Umbilical cord (tissue), 2 donors: ENCODE measurements around the gene PTPRD. TPM values are rescaled to one million over a fixed set of nuclear protein-coding genes. Genes with fewer than 3 reads are reported as not detected.

Experiments used
- DNase-seq: peaks from one replicate; pipeline ENCODE4 v3.0.0-alpha.2; 2015; ENCODE audit warnings: low spot score
- total RNA-seq: library from RNA; depleted of rRNA; stranded (reverse); fragments of >200 nt; gene quantifications from one replicate; pipeline ENCODE4 v1.2.3, GENCODE V29; 2014; ENCODE audit warnings: low replicate concordance; ENCODE audit not compliant: insufficient read depth

Gene PTPRD
- total RNA-seq, 1 donor from 2014 or later, result 29.1 TPM

DNA sequence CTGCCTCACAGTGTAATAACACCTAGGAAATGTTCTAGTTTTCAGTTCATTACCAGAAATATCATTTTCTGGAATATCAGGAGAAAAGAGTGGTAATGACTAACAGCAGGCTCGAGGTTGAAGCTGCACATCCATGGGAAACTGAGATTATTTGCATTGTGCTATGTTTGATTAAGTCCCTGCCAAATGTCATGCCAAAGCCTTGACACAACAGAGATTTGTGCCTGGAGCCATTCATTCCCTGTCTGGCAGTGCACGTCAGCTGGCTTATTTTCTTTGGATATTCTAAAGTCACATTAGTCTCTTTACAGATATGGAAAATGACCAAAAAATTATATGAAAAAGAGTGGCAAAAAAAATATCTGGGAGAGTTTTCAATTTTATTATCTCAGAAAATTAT, 848.0 kb downstream of the PTPRD start:
- peak; percentile 60 for DNase-seq

DNA sequence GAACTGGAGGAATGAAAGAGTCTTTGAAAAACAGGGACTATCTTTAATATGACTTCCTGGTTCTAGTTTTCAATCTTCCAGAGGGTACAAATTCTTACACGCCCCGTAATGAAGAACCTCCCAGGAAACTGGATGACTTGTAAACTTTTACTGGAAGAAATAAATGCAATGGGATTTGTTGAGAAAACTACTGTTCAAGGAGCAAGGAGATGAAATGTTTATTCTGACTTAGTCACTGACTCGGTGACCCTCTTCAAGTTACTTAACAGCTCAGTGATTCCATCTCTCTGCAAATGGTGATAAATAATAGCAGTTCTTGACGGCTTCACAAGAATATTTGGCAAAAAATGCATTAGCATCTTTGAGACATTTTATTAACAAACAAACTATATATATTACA, 858.6 kb downstream of the PTPRD start:
- no peak for DNase-seq

DNA sequence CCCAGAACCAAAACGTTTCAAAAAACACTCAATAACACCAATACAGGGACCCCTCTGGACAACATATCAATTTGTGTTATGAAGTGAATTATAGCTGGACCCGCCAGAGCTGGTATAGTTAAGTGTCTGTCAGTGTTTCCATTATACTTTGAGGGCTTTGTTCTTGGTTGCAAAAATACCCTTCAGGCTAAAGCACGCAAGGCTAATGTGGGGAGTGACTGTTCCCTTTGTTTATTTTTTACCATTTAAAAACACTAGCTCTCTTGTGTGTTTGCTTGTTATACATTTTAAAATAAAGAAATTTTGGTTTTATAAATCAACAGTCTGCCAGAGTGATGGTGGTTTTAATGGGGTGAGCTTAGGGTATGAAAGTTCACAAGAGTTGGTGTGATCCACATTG, 859.5 kb downstream of the PTPRD start:
- no peak for DNase-seq

DNA sequence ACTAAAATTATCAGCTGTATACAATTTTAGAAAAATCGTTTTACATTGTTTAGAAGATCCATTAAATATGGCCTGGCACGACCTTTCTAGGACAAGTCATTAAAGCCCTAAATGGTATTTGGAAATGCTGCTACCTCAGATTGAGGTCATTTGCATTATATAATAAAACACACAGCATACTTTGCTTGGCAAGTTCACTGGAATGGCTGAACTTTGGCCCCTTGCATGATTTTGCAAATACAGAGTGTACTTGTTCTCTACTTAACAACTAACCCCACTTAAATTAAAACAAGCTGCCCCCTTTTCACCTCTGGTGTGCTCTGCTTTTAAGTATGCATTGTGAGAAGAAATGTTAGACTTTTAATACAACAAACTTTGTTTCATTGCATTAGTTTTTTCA, 860.1 kb downstream of the PTPRD start:
- DNase-seq, result no peak

DNA sequence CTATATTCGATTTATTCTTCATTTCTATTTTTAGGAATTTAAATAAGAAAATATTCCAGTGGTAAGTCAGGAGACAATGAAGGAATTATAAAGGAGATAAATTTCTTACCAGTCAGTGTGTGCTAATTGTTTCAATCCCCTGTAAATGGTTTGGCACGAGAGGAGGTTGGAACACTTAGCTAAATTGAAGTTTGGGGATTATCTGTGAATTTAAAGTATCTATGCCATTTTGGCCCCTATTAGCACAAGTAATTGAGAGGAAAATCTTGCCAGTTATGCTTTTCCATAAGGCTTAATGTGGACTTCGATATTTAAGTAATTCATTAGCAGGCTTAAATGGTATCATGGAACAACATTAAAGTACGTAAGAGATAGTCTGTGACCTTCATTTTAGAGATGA, 860.8 kb downstream of the PTPRD start:
- no peak for DNase-seq

DNA sequence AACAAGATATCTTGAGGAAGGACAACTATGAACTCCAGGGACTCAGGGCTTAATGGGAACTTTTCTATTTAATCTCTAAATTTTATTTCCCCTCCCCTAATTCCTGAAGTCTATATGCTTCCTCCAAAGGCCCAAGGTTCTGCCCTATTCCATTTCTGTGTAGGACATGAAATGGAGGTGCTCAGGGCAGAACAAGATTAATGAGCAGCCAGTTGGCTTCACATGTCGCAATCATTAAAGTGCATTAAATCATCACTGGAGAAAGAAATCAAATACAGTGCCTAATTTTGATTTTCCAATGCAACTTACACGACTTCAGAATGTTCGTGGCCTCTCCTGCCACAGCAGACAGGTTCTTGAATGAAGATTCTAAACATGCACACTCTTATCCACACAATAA, 862.1 kb downstream of the PTPRD start:
- no peak for DNase-seq

DNA sequence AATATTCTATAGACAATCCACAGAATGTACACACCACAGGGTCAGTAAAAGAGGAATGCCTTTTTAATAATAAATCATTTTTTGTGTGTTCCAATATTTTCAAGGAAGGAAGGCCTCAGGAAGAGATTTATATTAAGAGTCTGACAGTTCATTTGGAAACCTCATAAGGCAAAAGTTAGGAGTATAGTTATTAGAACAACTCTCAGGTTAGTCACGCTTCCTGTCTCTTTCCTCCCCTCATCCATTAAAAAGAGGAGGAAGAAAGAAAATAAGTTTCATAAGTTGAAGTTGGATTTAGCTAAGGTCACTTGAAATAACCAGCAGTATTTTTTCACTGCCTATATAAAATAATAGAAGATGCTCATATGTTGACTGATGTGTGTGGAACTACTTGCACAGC, 863.2 kb downstream of the PTPRD start:
- no peak for DNase-seq

DNA sequence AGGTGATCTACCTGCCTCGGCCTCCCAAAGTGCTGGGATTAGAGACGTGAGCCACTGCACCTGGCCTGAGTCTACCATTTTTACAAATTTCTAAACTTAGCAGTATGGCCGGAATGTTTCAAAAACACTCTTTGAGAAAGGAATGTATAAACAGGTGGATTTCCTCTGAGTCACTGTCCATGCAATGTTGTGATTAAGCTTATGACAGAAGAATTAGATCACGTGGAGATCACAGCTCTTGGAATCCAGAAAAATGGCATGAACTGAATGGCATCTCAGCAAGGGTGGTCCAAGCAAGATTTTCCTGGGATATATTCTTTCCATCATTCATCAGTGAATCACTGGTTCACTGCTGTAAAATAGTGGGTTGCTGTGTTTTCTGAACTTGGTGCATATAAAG, 865.0 kb downstream of the PTPRD start:
- no peak for DNase-seq

DNA sequence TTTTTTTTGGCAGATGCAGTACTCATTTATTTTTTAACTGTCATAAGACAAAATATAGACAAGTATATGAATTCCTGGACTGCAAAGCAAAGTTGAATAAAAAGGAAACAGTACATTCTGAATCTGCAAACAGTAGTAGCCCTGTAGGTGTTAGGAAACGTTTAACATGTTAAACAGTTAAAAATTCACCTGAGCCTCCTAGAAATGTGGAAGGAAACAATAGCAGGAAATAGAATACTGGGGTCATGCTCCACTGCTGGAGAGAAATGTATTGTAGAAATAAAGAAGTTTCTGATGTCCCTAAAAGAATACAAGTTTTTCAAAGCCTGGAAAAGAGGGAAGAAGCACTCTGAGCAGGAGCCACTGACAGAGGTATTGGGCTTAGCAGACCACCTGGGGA, 866.0 kb downstream of the PTPRD start:
- no peak for DNase-seq

DNA sequence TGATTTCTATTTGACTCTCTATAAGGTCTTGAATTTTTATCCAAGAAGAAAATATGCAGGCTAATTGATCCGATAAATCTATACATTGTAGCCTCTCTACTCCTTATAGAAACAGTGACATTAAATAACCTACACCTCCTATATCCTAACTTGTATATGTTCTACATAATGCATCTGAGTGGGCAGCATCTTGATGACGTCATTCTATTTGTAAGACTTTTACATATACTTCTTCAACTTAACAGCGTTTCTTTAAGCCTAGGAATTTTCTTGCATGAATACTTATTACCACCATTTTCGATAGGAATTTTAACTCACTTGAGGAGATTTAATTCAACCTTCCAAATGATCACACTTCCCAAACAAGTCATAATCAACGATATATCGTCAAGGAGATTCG, 869.0 kb downstream of the PTPRD start:
- no peak for DNase-seq

DNA sequence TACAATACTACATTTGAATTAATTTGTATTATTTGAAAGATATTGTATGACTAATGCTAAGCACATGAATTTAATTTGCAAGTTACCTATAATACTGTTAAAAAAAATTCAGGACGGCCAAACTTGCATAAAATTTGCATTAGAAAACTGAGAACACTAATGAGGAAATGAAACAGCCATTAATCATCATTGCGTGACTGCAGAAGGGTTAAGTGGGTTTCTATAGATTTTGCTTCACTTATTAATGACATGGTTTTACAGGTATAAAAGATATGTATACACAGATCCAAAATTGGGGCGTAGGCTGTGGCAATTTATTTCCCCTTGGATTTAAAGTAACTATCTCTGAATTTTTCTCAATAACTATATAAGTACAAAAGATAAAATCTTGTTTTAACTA, 882.6 kb downstream of the PTPRD start:
- no peak for DNase-seq

DNA sequence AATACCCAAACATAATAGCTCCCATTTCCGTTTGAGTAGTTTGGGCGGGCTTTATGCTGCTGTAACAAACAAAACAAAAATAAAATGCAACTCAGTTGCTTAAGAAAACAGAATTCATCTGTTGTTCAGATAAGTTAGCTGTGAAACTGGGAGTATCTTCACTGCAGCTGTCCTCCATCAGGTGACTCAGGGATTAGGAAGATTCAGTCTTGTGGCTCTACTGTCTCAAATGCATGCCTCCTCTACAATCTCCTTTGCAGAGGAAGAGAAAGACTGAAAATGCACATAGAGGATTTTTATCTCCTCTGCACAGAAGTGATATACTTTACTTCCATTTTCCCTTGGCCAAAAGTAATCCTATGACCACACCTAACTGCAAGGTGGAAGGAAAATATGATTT, 883.7 kb downstream of the PTPRD start:
- DNase-seq, result no peak

DNA sequence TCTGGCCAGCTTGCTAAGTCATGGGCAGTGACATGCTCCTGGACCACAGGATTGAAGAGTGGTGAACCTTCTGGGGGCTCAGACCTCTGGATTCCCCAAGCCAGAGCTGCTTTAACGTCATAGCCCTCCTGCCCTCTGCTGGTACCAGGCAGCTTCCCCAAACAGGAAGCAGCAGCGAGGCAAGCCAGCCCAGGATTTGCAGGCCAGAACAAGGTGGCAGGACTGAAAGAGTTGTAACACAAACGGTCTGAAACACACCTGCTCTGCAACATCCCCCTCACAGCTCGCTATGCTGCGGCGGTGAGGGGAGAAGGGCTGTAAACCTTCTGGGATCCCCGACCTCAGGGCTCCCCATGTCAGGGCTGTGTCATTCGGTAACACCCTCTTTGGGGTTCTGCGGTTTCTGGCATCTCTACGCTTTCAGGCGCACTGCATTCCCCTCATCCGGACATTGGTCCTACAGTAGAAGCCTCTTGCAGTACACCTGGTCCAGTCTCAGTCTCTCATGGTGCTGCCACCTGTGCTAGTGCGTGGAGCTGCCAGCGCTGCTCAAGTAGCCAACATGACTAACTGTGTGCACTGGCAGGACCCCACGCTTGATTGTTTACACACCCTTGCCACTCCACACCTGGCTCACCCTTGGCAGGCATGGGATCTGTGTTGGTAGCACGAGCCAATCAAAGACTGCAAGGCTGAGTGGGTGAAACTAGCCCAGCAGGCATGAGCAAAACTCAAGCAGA, 893.3 kb downstream of the PTPRD start:
- no peak for DNase-seq

DNA sequence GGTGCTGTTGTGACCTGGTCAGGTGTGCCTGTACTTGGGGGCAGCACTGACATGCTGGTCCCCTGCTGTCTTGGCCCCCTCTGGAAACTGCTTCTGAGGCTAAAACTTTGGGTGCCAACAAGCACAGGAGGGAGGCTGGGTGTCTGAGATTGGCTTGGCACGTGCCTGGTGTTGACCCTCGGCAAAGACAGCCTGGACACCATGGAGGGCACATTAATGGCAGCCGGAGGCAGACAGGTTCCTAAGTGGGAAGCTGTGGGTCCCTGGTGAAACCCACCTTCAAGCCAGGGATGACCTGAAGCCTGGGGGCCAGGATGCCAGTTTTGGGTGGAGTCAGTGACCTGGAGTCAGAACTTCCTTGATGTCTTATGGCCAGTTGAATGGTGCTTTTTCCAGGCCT, 894.1 kb downstream of the PTPRD start:
- no peak for DNase-seq

DNA sequence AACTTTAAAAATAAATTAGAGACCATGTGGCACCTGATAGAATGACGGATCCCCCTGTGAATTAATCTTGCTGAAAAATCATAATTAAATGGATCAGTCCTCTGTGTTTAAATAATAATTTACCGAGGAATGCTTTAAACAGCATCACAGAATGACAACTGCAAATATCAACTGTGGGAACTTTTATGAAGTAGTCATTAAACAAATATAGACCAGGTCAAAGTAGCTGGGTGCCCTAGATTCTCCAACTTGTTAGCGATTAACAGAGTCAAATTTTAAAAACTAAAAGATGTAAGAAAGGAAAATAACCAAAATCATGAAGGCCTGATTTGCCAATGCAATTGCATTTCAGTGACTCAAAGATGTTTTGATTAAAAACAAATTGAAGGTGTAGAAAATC, 933.4 kb downstream of the PTPRD start:
- no peak for DNase-seq

DNA sequence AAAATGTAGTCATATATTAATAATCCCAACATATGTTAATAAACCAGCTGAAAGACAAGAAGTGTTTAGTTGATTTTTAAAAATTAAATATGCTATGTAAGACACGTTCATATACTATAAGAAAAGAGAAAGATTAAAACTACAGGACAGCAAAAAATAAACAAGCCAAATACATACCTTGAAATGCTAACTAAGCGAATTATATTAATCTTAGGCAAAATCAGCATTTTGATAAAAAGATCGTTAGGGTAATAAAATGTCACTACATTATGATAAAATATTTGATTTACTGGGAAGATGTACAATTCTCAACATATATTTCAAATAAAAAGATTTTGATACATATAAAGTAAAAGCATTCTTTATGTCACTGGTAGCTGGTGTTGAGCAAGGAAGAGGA, 938.3 kb downstream of the PTPRD start:
- no peak for DNase-seq

DNA sequence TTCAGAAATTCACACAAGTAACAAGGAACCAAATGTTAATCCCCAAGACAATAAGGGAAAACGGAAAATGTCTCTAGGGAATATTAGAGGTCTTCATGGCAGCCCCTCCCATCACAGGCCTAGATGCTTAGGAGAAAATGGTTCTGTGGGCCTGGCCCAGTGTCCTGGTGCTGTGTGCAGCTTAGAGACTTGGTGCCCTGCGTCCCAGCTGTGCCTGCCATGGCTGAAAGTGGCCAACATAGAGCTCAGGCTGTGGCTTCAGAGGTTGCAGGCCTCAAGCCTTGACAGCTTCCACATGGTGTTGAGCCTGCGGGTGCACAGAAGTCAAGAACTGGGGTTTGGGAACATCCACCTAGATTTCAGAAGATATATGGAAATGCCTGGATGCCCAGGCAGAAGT, 942.3 kb downstream of the PTPRD start:
- DNase-seq, result no peak

DNA sequence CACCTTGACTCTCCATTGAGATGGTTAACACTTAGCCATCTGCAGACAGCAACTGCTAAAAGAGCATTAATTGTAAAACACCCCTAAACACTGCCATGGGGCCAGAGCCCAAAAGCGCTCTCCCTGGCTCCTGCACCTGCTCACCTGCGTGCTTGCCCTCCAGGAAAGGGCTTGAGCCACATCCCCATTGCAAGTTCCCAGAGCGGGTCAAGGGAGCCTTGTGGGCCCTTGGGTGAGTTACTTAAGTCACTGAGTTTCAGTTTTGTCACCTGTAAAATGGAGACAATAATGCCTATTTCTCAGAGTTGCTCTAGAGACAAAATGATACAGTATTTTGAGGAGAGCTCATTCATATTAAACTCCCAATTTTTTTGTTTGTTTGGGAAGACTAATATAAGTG, 967.8 kb downstream of the PTPRD start:
- DNase-seq, result no peak

DNA sequence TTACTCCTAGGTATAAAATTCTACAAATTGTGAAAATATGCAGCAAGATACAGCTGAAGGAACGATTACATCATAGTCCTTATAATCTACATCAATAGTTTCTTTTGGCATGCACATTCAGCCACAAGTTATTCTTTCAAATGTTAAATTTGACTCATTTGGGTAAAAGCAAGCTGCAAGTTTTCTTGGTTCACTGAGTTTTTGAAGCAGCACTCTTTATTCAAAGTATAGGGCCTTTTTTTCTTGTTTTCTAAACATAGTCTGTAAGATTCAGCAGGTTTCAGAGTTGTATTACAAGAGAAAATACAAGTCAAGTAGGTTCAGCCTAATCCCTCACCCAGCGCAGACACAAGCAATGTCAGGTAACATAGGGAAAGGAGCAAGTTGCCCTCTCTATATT, 981.5 kb downstream of the PTPRD start:
- DNase-seq, result no peak

DNA sequence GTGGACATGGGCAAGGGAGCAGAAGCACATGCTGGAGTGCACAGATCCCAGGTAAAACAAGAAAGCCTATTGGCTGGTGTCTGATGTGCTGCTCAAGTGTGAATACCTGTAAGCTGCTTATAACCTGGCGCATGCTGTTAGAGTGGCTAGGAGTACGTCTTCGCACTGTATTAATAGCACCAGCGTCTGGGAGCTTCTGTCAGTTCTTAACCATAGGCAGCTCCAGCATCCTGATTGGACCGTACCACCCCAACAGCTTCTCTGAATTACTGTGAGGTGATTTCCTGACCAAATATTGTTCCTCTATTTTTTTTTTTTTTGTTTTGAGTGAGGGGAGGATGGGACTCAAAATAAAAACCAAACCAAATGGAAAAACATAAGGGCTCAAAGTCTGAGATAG, 987.6 kb downstream of the PTPRD start:
- DNase-seq, result no peak

DNA sequence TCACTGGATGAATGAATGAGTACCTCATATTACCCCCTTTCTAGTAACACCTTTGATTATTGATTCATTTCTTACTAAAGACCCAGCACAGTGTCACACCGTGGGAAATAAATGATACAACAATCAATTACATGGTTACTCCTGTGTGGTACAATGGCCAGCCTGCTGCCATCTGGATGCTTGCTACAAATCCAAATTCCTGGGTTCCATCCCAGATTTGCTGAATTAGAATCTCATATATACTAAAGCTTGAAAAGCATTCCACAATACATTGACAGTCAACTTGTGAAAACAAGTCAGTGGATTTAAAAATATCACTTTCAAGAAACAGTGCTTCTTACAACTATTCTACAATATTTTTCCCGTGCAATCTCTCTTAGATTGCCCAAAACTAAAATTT, 989.3 kb downstream of the PTPRD start:
- DNase-seq, result no peak

DNA sequence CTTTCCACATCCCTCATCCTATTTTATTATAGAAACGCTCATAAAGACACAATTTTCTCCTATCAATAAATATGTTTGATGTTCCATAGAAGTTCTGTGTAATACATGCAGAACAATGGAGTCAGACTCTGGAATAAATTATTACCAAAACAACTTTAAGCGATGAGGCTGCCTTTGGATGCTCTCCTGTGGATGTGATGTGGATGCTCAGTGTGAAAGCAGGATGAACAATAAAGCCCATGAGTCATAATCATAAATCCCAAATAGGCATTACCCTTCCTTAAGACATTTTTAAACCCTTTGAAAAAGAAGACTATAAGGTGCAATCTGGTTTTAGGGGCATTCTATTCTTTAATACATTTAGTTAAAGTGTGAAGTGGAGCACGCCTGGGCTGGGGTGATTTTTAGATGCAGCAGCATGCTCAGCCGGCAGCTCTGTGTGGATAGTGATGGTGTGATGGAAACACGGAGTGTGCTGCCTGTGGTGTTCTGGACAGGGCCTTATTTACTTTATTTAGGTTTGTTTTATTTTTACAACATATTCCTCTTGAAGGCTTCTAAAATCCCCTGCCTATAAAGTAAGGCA, 991.4 kb downstream of the PTPRD start:
- DNase-seq, result no peak

DNA sequence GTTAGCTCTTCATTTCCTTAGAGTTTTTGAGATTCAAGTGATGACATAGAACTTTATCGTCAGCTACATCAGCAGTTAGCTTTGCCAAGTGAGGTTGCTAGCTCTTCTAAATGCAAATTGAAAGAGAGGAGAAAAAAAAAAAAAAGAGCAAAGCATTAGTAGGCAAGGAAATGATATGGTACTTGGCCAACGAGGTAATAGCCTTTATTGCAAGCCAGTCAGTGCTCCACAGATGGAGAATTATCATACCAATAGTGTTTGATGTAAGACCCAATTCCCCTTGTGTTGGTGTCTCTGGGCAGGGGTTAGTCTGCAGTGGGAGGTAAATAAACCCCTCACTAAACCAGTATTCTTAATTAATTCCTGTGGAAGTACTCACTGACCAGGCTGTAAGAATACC, 992.1 kb downstream of the PTPRD start:
- no peak for DNase-seq

DNA sequence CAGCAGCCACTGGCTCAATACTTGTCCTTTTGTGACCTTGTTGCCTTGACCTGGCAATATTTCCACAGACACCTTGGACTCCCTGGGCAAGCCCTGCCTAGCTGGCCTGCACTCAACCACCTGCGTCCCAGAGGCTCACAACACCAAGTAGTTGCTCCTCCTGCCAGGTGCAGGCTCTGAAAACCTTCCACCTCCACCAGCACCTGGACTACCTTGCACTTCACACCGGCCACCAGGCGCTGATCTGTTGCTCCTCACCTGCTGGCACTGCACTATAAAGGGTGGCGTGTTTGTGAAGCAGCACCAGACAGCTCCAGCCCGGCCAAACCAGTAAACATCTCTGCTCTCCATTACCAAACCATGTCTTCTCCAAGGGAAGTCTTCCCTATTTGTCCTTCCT, 997.7 kb downstream of the PTPRD start:
- no peak for DNase-seq
